Cardiac fibroblast (primary cell): ENCODE data around the gene C1QL3.

Source experiments
- DNase-seq, 2 donors: peaks; one replicate each; pipeline versions ENCODE4 v3.0.0 to v3.0.0-alpha.2; 2010; ENCODE audit warnings: low read depth in 2 of 2
- H3K4me3 ChIP-seq, 2 donors: replicated peaks in 1 of 2; 1 replicate in 1 of 2; 2 replicates in 1 of 2; pipeline ENCODE4 v1.5.1; 2011; ENCODE audit warnings: low read depth in 2 of 2, low read length in 2 of 2, mild to moderate bottlenecking in 2 of 2, moderate library complexity in 1 of 2
- CTCF ChIP-seq: IDR thresholded peaks from one replicate; pipeline ENCODE4 v1.5.1; 2011; ENCODE audit warnings: low read depth, mild to moderate bottlenecking, low read length, inconsistent platforms

Gene C1QL3

GRCh38 chr10:16481052-16481728 lies 40.5 kb downstream of the C1QL3 start:
- DNase-seq = peak in 1 of 2 donors; percentile 17
- no peak for TF ChIP-seq CTCF

GRCh38 chr10:16478801-16479200 lies 42.9 kb downstream of the C1QL3 start:
- peak in 1 of 2 donors; percentile 36 for DNase-seq
- H3K4me3 ChIP-seq = no peak overlapping the region
- no peak for TF ChIP-seq CTCF

More at GRCh38 chr10:16481052-16481728, 40.5 kb downstream of the C1QL3 start:
- no peak overlapping the region for H3K4me3 ChIP-seq

GRCh38 chr10:16477757-16478156 lies 43.9 kb downstream of the C1QL3 start:
- H3K4me3 ChIP-seq = no peak overlapping the region
- no peak for TF ChIP-seq CTCF
- DNase-seq = no peak

GRCh38 chr10:16472828-16473227 lies 48.9 kb downstream of the C1QL3 start:
- TF ChIP-seq CTCF = no peak

GRCh38 chr10:16470747-16471146 lies 50.9 kb downstream of the C1QL3 start:
- H3K4me3 ChIP-seq = no peak overlapping the region
- no peak for TF ChIP-seq CTCF
- DNase-seq = no peak

More at GRCh38 chr10:16472828-16473227, 48.9 kb downstream of the C1QL3 start:
- no peak overlapping the region for H3K4me3 ChIP-seq
- no peak for DNase-seq

- no peak for TF ChIP-seq CTCF
- no peak for DNase-seq
- no peak overlapping the region for H3K4me3 ChIP-seq
Observed at GRCh38 chr10:16466001-16466400, 55.7 kb downstream of the C1QL3 start.
